ENCODE data around the gene TRIP12.

GRCh38 chr2:229852565-229852964, 69.2 kb downstream of the TRIP12 start:
- TF ChIP-seq CTCF (IDR thresholded peaks at IDR 0.05) (no peak), POLR2A (IDR thresholded peaks at IDR 0.05) (no peak), EP300 (IDR thresholded peaks at IDR 0.05) (no peak)
